CD4-positive, alpha-beta T cell (primary cell): ENCODE data around the gene ZBTB46. TPM values are rescaled to one million over a fixed set of nuclear protein-coding genes. Genes with fewer than 3 reads are reported as not detected.

ENCODE experiments used
- ATAC-seq: fragments of 200-7000 bp; cut with Tn5 transposase; one replicate; pipeline ENCODE4 v1.10.0; 2022; ENCODE audit warnings: mild to moderate bottlenecking; ENCODE audit not compliant: poor library complexity
- CTCF ChIA-PET: fragments of 350-600 bp; sonication (Branson Sonifier 250); formaldehyde crosslinking; loops from one replicate; lab custom pipeline; 2021; ENCODE audit warnings: antibody characterized with exemption, inconsistent platforms; lab: Charles Lee
- POLR2A ChIA-PET: fragments of 350-600 bp; sonication (Branson Sonifier 250); formaldehyde crosslinking; loops from one replicate; lab custom pipeline; 2021; ENCODE audit warnings: antibody characterized with exemption, inconsistent platforms; lab: Charles Lee
- DNase-seq, 14 experiments: peaks; one replicate each; pipeline ENCODE4 v3.0.0-alpha.2; 2013 to 2020; ENCODE audit warnings: mixed read lengths in 2 of 14
- H3K27ac ChIP-seq, 2 donors: one replicate each; pipeline versions ENCODE4 v1.5.1 to v1.7.0; 2013; ENCODE audit warnings: low read length in 2 of 2, low read depth in 1 of 2, mild to moderate bottlenecking in 1 of 2
- H3K27me3 ChIP-seq, 2 experiments: 1 replicate in 1 of 2; 2 replicates in 1 of 2; pipeline versions ENCODE4 v1.6.1 to v1.7.0; 2013; ENCODE audit warnings: low read length in 2 of 2, control low read depth in 1 of 2, mild to moderate bottlenecking in 1 of 2, moderate library complexity in 1 of 2; ENCODE audit not compliant: insufficient read depth in 2 of 2, control insufficient read depth in 1 of 2
- H3K36me3 ChIP-seq: one replicate; pipeline ENCODE4 v1.6.1; 2013; ENCODE audit warnings: low read length, control low read depth; ENCODE audit not compliant: insufficient read depth
- H3K4me1 ChIP-seq: one replicate; pipeline ENCODE4 v1.6.1; 2013; ENCODE audit warnings: low read length, control low read depth; ENCODE audit not compliant: insufficient read depth
- H3K4me3 ChIP-seq: one replicate; pipeline ENCODE4 v1.5.1; 2013; ENCODE audit warnings: mild to moderate bottlenecking, low read length, moderate library complexity
- H3K9me3 ChIP-seq, 2 experiments: 1 replicate in 1 of 2; 2 replicates in 1 of 2; pipeline versions ENCODE4 v1.6.1 to v1.7.0; 2013; ENCODE audit warnings: low read length in 2 of 2, mild to moderate bottlenecking in 2 of 2, control low read depth in 1 of 2, moderate library complexity in 1 of 2; ENCODE audit not compliant: control insufficient read depth in 1 of 2, insufficient read depth in 1 of 2
- H3K27ac Mint-ChIP-seq: one replicate; pipeline ENCODE4 v1.8.0; 2020; ENCODE audit warnings: mixed read lengths
- H3K27me3 Mint-ChIP-seq: one replicate; pipeline ENCODE4 v1.8.0; 2021; ENCODE audit warnings: mixed read lengths
- H3K36me3 Mint-ChIP-seq: one replicate; pipeline ENCODE4 v1.8.0; 2021; ENCODE audit warnings: low read depth, mixed read lengths
- H3K4me1 Mint-ChIP-seq: one replicate; pipeline ENCODE4 v1.8.0; 2021; ENCODE audit warnings: low read depth, mixed read lengths
- H3K4me3 Mint-ChIP-seq: one replicate; pipeline ENCODE4 v1.8.0; 2020; ENCODE audit warnings: mild to moderate bottlenecking, mixed read lengths
- H3K9me3 Mint-ChIP-seq: one replicate; pipeline ENCODE4 v1.8.0; 2020; ENCODE audit warnings: mixed read lengths
- CTCF ChIP-seq: fragments of 200-600 bp; IDR thresholded peaks from one replicate; pipeline ENCODE4 v1.8.0; 2022; ENCODE audit warnings: antibody characterized with exemption, mild to moderate bottlenecking
- intact Hi-C, 2 experiments: fragments of 100-400 bp; cut with DNase I in 1 of 2; cut with micrococcal nuclease in 1 of 2; formaldehyde crosslinking; loops; one replicate each; pipeline versions ENCODE4 v1.15.1 to v1.9.0; 2023 to 2025; cut with DNase I, micrococcal nuclease
- total RNA-seq, 174 experiments: library from RNA in 2 of 174; stranded (reverse) in 2 of 174; gene quantifications; one replicate each; pipeline ENCODE4 v1.2.3 and lab custom pipeline; 2021 to 2026

The ZBTB46 gene
- total RNA-seq, 2 experiments from 2014 or later, result 0.08 to 0.34 TPM

GRCh38 chr20:63850689-63851547 lies 19.9 kb upstream of the ZBTB46 start:
- Histone ChIP-seq H3K4me1 (peaks cover 34% of the 10 kb centered on the region), H3K27me3 (peaks cover 27 to 28% of the 10 kb centered on the region in 2 experiments), H3K4me3 (no peak overlapping the region), H3K27ac (no peak overlapping the region), H3K9me3 (peaks cover 0 to 15% of the 10 kb centered on the region in 2 experiments), H3K36me3 (no peaks in the 10 kb centered on the region)
- ChIA-PET POLR2A (interaction anchor here (1.2 kb wide), 1 partner anchor 19 kb away, joined by 5 read pairs; no protein-coding TSS in a partner anchor), CTCF (no interaction called here)
- ATAC-seq (no peak), DNase-seq (no peak)
- Mint-ChIP-seq H3K27me3 (peaks cover 20% of the 10 kb centered on the region), H3K9me3 (no peaks in the 10 kb centered on the region), H3K27ac (no peak overlapping the region), H3K36me3 (no peaks in the 10 kb centered on the region), H3K4me1 (no peaks in the 10 kb centered on the region), H3K4me3 (no peak overlapping the region)
- intact Hi-C loops, result no loop called here
- TF ChIP-seq CTCF, result no peak

- H3K4me3 Mint-ChIP-seq, result no peak overlapping the region
- Histone ChIP-seq H3K4me3 (no peak overlapping the region), H3K4me1 (peaks cover 37% of the 10 kb centered on the region), H3K9me3 (peaks cover 0 to 37% of the 10 kb centered on the region in 2 experiments), H3K27ac (no peak overlapping the region), H3K27me3 (peaks cover 48 to 49% of the 10 kb centered on the region in 2 experiments), H3K36me3 (no peaks in the 10 kb centered on the region)
- peaks cover 5% of the 10 kb centered on the region for H3K4me1 Mint-ChIP-seq
- TF ChIP-seq CTCF, result no peak
- CTCF ChIA-PET, result no interaction called here
- DNase-seq (no peak), ATAC-seq (no peak)
- H3K36me3 Mint-ChIP-seq, result no peaks in the 10 kb centered on the region
- H3K9me3 Mint-ChIP-seq, result no peaks in the 10 kb centered on the region
- intact Hi-C loops, result no loop called here
- no peak overlapping the region for H3K27ac Mint-ChIP-seq
- H3K27me3 Mint-ChIP-seq, result peaks cover 42% of the 10 kb centered on the region
- POLR2A ChIA-PET, result no interaction called here
Observed at GRCh38 chr20:63848003-63848911, 17.2 kb upstream of the ZBTB46 start.

- Histone ChIP-seq H3K27me3 (peaks cover 54 to 57% of the 10 kb centered on the region in 2 experiments), H3K4me1 (peaks cover 37% of the 10 kb centered on the region), H3K27ac (no peak overlapping the region), H3K9me3 (peaks cover 0 to 37% of the 10 kb centered on the region in 2 experiments), H3K4me3 (no peak overlapping the region), H3K36me3 (no peaks in the 10 kb centered on the region)
- peaks cover 49% of the 10 kb centered on the region for H3K27me3 Mint-ChIP-seq
- intact Hi-C loops, result no loop called here
- H3K36me3 Mint-ChIP-seq, result no peaks in the 10 kb centered on the region
- H3K4me1 Mint-ChIP-seq, result peaks cover 5% of the 10 kb centered on the region
- no peak overlapping the region for H3K27ac Mint-ChIP-seq
- DNase-seq, result peak in 1 of 14 experiments; percentile 11
- ATAC-seq, result no peak
- no peak overlapping the region for H3K4me3 Mint-ChIP-seq
- TF ChIP-seq CTCF, result no peak
- ChIA-PET CTCF (no interaction called here), POLR2A (no interaction called here)
- no peaks in the 10 kb centered on the region for H3K9me3 Mint-ChIP-seq
Observed at GRCh38 chr20:63847237-63848002, 16.4 kb upstream of the ZBTB46 start.
